Upper lobe of left lung (tissue), 4 donors: ENCODE measurements around the gene ZNF865.

Source experiments
- CTCF ChIP-seq, 6 experiments: fragments of 450-650 bp in 4 of 6; fragments of 200-600 bp in 2 of 6; sonication (generic) in 2 of 6; IDR thresholded peaks; one replicate each; pipeline ENCODE4 v1.5.1; 2016 to 2019; ENCODE audit warnings: antibody characterized with exemption in 6 of 6
- POLR2A ChIP-seq, 4 donors: fragments of 450-650 bp; IDR thresholded peaks; one replicate each; pipeline ENCODE4 v1.5.1; 2016 to 2017; ENCODE audit warnings: antibody characterized with exemption in 4 of 4, mild to moderate bottlenecking in 2 of 4

GRCh38 chr19:55643887-55644176 is 38.4 kb downstream of the ZNF865 start:
- TF ChIP-seq POLR2A (IDR thresholded peaks at IDR 0.05) (no peak), CTCF (IDR thresholded peaks at IDR 0.05) (no peak)
